Measurements from ENCODE around the gene OLFM4. TPM values are rescaled to one million over a fixed set of nuclear protein-coding genes. Genes with fewer than 3 reads are reported as not detected.

Gene OLFM4
- total and polyA plus RNA-seq, 2 donors: 0.27 to 50.4 TPM

DNA sequence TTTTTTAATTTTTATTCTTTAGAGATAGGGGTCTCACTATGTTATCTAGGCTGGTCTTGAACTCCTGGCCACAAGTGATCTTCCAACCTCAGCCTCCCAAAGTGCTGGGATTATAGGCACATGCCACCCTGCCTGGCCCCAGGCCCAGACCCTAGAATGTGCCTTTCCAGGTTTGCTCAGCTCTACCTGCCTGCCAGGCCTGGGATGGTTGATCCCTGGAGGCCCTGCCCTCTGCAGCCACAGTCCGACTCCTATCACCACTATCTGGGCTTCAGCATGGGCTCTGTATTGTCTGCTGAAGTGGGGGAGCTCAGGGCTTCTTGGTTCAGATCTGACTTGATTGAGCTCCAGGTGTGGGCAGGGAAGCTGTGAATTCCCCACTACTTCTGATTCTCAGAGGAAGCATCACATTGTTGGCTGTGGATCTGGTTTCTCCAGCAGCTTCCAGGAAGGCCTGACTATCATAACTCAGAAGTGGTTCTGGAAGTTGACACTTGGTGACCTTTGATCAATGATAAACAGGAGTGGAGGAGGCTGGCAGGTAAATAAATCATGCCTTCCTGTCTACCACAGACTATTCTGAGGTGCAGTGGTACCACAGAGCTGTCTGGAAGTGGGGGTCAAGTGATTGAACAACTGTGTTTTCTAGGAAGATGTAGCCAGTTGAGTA is 71.9 kb downstream of the OLFM4 start:
- 92% methylated on average over 1 of the region's 1 CpG for whole genome bisulfite sequencing
- DNase-seq (ENCODE audit: extremely low spot score): no peak

More for the DNA sequence above, 71.9 kb downstream of the OLFM4 start:
- Histone ChIP-seq H3K36me3 (ENCODE audit: insufficient read depth) (no peaks in the 10 kb centered on the region), H3K4me3 (ENCODE audit: low read depth, low read length) (no peak overlapping the region), H3K4me1 (ENCODE audit: insufficient read depth) (no peaks in the 10 kb centered on the region), H3K27ac (ENCODE audit: low read depth) (no peak overlapping the region)

Other genes with a start within 250 kb of the OLFM4 start
- gene PCDH8, start 180.2 kb upstream of the OLFM4 start, total RNA-seq: 1.0 TPM
- 0.09 TPM for gene PCDH8, start 180.2 kb upstream of the OLFM4 start, polyA plus RNA-seq

Measured in urinary bladder (tissue), 4 donors.